K562 (cell line): ENCODE data around the gene SYNGR1. TPM values are rescaled to one million over a fixed set of nuclear protein-coding genes. Genes with fewer than 3 reads are reported as not detected.

ENCODE experiments used
- ATAC-seq: fragments of 200-7000 bp; cut with Tn5 transposase; 3 replicates; pipeline ENCODE4 v1.9.1; 2020; ENCODE audit warnings: moderate library complexity
- BruUV-seq: library from RNA; stranded (reverse); fragments of 400-500 nt; replicated peaks from 2 replicates; lab custom pipeline; 2021; lab: Mats Ljungman, UMichigan
- CTCF ChIA-PET: fragments of 300-600 bp; formaldehyde crosslinking; extraction: SDS; loops from one replicate; lab custom pipeline; 2021; ENCODE audit warnings: low intra/inter-chr PET ratio; lab: Yijun Ruan, JAX
- POLR2A ChIA-PET: fragments of 300-600, 350-650 bp; sonication (Branson Sonifier 250); formaldehyde crosslinking; extraction: SDS; loops from one replicate; lab custom pipeline; 2021; ENCODE audit warnings: antibody characterized with exemption, inconsistent platforms; lab: Yijun Ruan, JAX
- DNase-seq, 4 experiments: peaks; one replicate each; pipeline versions ENCODE4 v3.0.0 to v3.0.0-alpha.2; 2011 to 2018; ENCODE audit warnings: low spot score in 3 of 4, mixed read lengths in 3 of 4; ENCODE audit errors: extremely low read depth in 1 of 4
- FAIRE-seq: peaks from 2 replicates; lab custom pipeline; 2011; peaks lifted over from hg19 to GRCh38; lab: Jason Lieb, UNC
- H2AFZ ChIP-seq: 2 replicates; pipeline ENCODE4 v1.6.0; 2011; ENCODE audit warnings: low read depth, low read length, control low read depth, inconsistent platforms
- H3K27ac ChIP-seq: fragments of 200-600 bp; 3 replicates; pipeline ENCODE4 v1.8.0; 2011; ENCODE audit warnings: low read depth, mild to moderate bottlenecking, control low read depth, inconsistent platforms, low read length, moderate library complexity, mixed read lengths; ENCODE audit errors: extremely low read depth
- H3K27me3 ChIP-seq, 2 experiments: fragments of 300-600 bp in 1 of 2; 2 replicates in 1 of 2; 3 replicates in 1 of 2; pipeline versions ENCODE4 v1.6.0 to v1.8.0; 2011; ENCODE audit warnings: inconsistent platforms in 2 of 2, low read length in 2 of 2, mild to moderate bottlenecking in 1 of 2, mixed read lengths in 1 of 2, moderate library complexity in 1 of 2; ENCODE audit not compliant: control insufficient read depth in 2 of 2, insufficient read depth in 2 of 2
- H3K36me3 ChIP-seq: fragments of 300-600 bp; 3 replicates; pipeline ENCODE4 v1.8.0; 2011; ENCODE audit warnings: mild to moderate bottlenecking, low read length, inconsistent platforms; ENCODE audit not compliant: control insufficient read depth, insufficient read depth
- H3K4me1 ChIP-seq, 2 experiments: fragments of 200-600 bp in 1 of 2; replicated peaks in 1 of 2; 2 replicates in 1 of 2; 3 replicates in 1 of 2; pipeline versions ENCODE4 v1.5.1 to v1.8.0; 2011; ENCODE audit warnings: inconsistent platforms in 2 of 2, low read length in 2 of 2, mild to moderate bottlenecking in 1 of 2, mixed read lengths in 1 of 2, moderate library complexity in 1 of 2; ENCODE audit not compliant: control insufficient read depth in 2 of 2, insufficient read depth in 2 of 2
- H3K4me2 ChIP-seq: 2 replicates; pipeline ENCODE4 v1.6.1; 2011; ENCODE audit warnings: low read length, control low read depth, inconsistent platforms, mixed read lengths; ENCODE audit not compliant: insufficient read depth
- H3K4me3 ChIP-seq: fragments of 200-600 bp; sonication (generic), shearing (Covaris generic); 2 replicates; pipeline ENCODE4 v1.5.1; 2016; ENCODE audit warnings: control low read depth, inconsistent platforms
- H3K79me2 ChIP-seq: fragments of 200-600 bp; 3 replicates; pipeline ENCODE4 v1.8.0; 2011; ENCODE audit warnings: low read length, inconsistent platforms; ENCODE audit not compliant: control insufficient read depth, insufficient read depth
- H3K9ac ChIP-seq, 2 experiments: 2 replicates each; pipeline versions ENCODE4 v1.6.0 to v1.6.1; 2011; ENCODE audit warnings: low read depth in 2 of 2, low read length in 2 of 2, control low read depth in 1 of 2, inconsistent platforms in 1 of 2, mild to moderate bottlenecking in 1 of 2, mixed read lengths in 1 of 2; ENCODE audit not compliant: insufficient read depth in 1 of 2
- H3K9me1 ChIP-seq: one replicate; pipeline ENCODE4 v1.6.0; 2011; ENCODE audit warnings: inconsistent platforms, mild to moderate bottlenecking, low read length, moderate library complexity; ENCODE audit not compliant: control insufficient read depth, insufficient read depth
- H3K9me3 ChIP-seq: replicated peaks from 2 replicates; pipeline ENCODE4 v1.5.1; 2011; ENCODE audit warnings: low read depth, low read length, inconsistent platforms; ENCODE audit not compliant: control insufficient read depth, insufficient read depth
- H4K20me1 ChIP-seq: replicated peaks from 2 replicates; pipeline ENCODE4 v1.6.1; 2011; ENCODE audit warnings: low read length, inconsistent platforms, mixed read lengths; ENCODE audit not compliant: control insufficient read depth, insufficient read depth
- ADNP ChIP-seq: fragments of 200-800 bp; sonication (Bioruptor generic); IDR thresholded peaks from 2 replicates; pipeline ENCODE4 v1.6.1; 2016; ENCODE audit warnings: missing genetic modification characterization, missing compliant biosample characterization
- L3MBTL2 ChIP-seq: fragments of 450-650 bp; IDR thresholded peaks from 2 replicates; pipeline ENCODE4 v1.6.1; 2016; ENCODE audit warnings: mild to moderate bottlenecking, moderate library complexity
- MTF1 ChIP-seq: fragments of 250-450 bp; sonication (Bioruptor Pico); IDR thresholded peaks from 2 replicates; pipeline ENCODE4 v1.9.0; 2021; ENCODE audit warnings: moderate library complexity, mild to moderate bottlenecking, inconsistent platforms, borderline replicate concordance
- PHB ChIP-seq: fragments of 250-450 bp; sonication (Bioruptor Pico); IDR thresholded peaks from 2 replicates; pipeline ENCODE4 v1.5.0; 2021
- PHB2 ChIP-seq: fragments of 450-650 bp; IDR thresholded peaks from 2 replicates; pipeline ENCODE4 v1.6.1; 2017; ENCODE audit warnings: low read depth
- POLR2AphosphoS2 ChIP-seq: IDR thresholded peaks from 2 replicates; pipeline ENCODE4 v1.6.1; 2012; ENCODE audit warnings: low read length, improper control_type of control experiment
- POLR2B ChIP-seq: fragments of 450-650 bp; IDR thresholded peaks from 2 replicates; pipeline ENCODE4 v1.6.1; 2018; ENCODE audit warnings: low read depth; ENCODE audit not compliant: partially characterized antibody
- RBM17 ChIP-seq: fragments of 200-400 bp; formaldehyde crosslinking; IDR thresholded peaks from 2 replicates; pipeline ENCODE4 v1.6.1; 2017; ENCODE audit warnings: low read depth, mild to moderate bottlenecking, low read length, borderline replicate concordance
- SMC3 ChIP-seq: conservative IDR thresholded peaks from 2 replicates; pipeline ENCODE4 v1.6.1; 2011; ENCODE audit warnings: low read depth, low read length, improper control_type of control experiment; ENCODE audit not compliant: insufficient read depth
- TGIF2 ChIP-seq: sonication (generic); formaldehyde crosslinking; IDR thresholded peaks from 2 replicates; pipeline ENCODE4 v1.8.1; 2022; ENCODE audit warnings: mild to moderate bottlenecking, missing genetic modification reagents, moderate library complexity
- WGBS: fragments of 100-300 bp; shearing (Covaris generic); methylation state at CpG from one replicate; pipeline ENCODE4 v1.1.6; 2016; ENCODE audit warnings: low coverage, mixed read lengths; ENCODE audit not compliant: insufficient coverage; ENCODE audit errors: missing lambda C conversion rate; 5-methylcytosine and 5-hydroxymethylcytosine counted together
- in situ Hi-C: fragments of 300-500 bp; cut with MboI; formaldehyde crosslinking; loops from 4 replicates; pipeline ENCODE4 v1.15.0; 2018; ENCODE audit warnings: inconsistent platforms, mixed read lengths
- intact Hi-C: fragments of 100-400 bp; cut with micrococcal nuclease; formaldehyde crosslinking; loops from 2 replicates; pipeline ENCODE4 v1.14.2; 2022
- polyA plus RNA-seq, 8 experiments: library from polyadenylated mRNA; depleted of rRNA in 4 of 8; stranded (reverse) in 5 of 8; unstranded in 3 of 8; fragments of >200 nt; fragmentation: Nextera tagmentation in 2 of 8; fragmentation: Illumina TruSeq in 1 of 8; extraction: Ambion mirVana in 2 of 8; extraction: Trizol in 1 of 8; gene quantifications; 2 replicates each; pipeline versions ENCODE4 v1.2.1 to v1.2.3, GENCODE V29; 2011 to 2014; ENCODE audit warnings: inconsistent platforms in 1 of 8, missing spikeins in 1 of 8
- total RNA-seq, 7 experiments: library from RNA; depleted of rRNA in 6 of 7; stranded (reverse); fragments of >200 nt in 6 of 7; fragmentation: Illumina TruSeq in 2 of 7; extraction: Trizol in 2 of 7; gene quantifications; 2 replicates each; pipeline versions ENCODE4 v1.2.1 to v1.2.3, GENCODE V29; 2011 to 2021; ENCODE audit warnings: low replicate concordance in 1 of 7
- TF ChIP-seq, protein P1 (sequence below): IDR thresholded peaks from 2 replicates; pipeline ENCODE4 v1.6.1; 2011; ENCODE audit not compliant: insufficient read length; ENCODE audit errors: extremely low read depth

Gene SYNGR1
- total and polyA plus RNA-seq, 9 of the 15 experiments (the other 6 are each of a cell fraction or from before 2014, with no cell fraction given): 1.8 to 15.9 (median 5.5) TPM

DNA sequence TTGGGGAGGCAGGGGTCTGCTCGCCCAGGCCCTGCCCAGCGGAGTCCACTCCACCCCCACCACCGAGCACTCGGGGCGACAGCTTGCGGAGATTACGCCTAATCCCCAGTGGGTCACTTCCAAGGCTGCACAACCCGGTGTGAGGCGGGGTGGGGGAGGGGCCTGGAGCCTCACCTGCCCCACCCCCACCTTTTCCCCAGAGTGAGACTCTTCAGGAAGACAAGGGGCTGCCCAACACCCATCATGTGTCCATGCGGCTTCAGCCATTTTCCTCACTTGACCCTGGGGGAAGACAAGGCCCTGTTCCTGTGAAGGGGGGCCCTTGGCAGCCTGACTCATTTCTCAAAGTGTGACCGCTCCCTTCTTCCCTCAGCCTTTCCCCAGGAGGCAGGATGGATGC lies 12.5 kb downstream of the SYNGR1 start:
- Histone ChIP-seq H3K79me2 (no peaks in the 10 kb centered on the region), H3K36me3 (no peaks in the 10 kb centered on the region), H3K4me3 (no peak overlapping the region), H2AFZ (no peak overlapping the region), H3K27ac (no peak overlapping the region)
- FAIRE-seq (no peak), DNase-seq (peak in 3 of 4 experiments; percentile 27 to 49 (median 48))
- TF ChIP-seq RBM17 (no peak), SMC3 (no peak), PHB (CRISPR knock-in tag) (no peak), POLR2AphosphoS2 (no peak), L3MBTL2 (no peak), MTF1 (CRISPR knock-in tag) (no peak), PHB2 (no peak), TGIF2 (CRISPR knock-in tag) (no peak), POLR2B (no peak), ADNP (tag) (no peak)
- TF ChIP-seq, protein P1, sequence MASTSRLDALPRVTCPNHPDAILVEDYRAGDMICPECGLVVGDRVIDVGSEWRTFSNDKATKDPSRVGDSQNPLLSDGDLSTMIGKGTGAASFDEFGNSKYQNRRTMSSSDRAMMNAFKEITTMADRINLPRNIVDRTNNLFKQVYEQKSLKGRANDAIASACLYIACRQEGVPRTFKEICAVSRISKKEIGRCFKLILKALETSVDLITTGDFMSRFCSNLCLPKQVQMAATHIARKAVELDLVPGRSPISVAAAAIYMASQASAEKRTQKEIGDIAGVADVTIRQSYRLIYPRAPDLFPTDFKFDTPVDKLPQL: no peak
- TF ChIP-seq, all 486 proteins: peak for 0
- Histone ChIP-seq H3K9me3 (no peaks in the 10 kb centered on the region), H3K4me2 (no peak overlapping the region), H4K20me1 (no peaks in the 10 kb centered on the region), H3K9me1 (no peaks in the 10 kb centered on the region), H3K27me3 (no peaks in the 10 kb centered on the region), H3K9ac (peak overlapping the region in 1 of 2 experiments; percentile 78; a peak in 2 of 4 replicates), H3K4me1 (peaks cover 18 to 36% of the 10 kb centered on the region in 2 experiments; a peak in 4 of 5 replicates)
- peak; percentile 34; the same call in 2 of the 3 replicates for ATAC-seq
- intact Hi-C loops (no loop called here), in situ Hi-C loops (no loop called here)
- CTCF ChIA-PET: no interaction called here
- BruUV-seq: no TSS peak
- POLR2A ChIA-PET: interaction anchor here (1.3 kb wide), 1 partner anchor 9 kb away, joined by 3 read pairs; no protein-coding TSS in a partner anchor
- WGBS: 28% methylated on average over 8 of the region's 11 CpGs
